ENCODE data around the gene LDLRAD2. TPM values are rescaled to one million over a fixed set of nuclear protein-coding genes. Genes with fewer than 3 reads are reported as not detected.

The LDLRAD2 gene
- total and polyA plus RNA-seq, 2 of the 4 experiments (the other 2 are of a cell fraction) = 0.05 TPM; not detected in 1

- no peak overlapping the region for H3K56ac ChIP-seq (ENCODE audit: extremely low read depth, insufficient read depth, low read length)
- dilution Hi-C loops (cut with HindIII; ENCODE audit: low sequenced_read_pairs, unreplicated experiment) (no loop called here), intact Hi-C loops (cut with micrococcal nuclease) (no loop called here), in situ Hi-C loops (cut with MboI; ENCODE audit: low sequenced_read_pairs) (no loop called here)
- no peak overlapping the region for H4K5ac ChIP-seq (ENCODE audit: low read depth, low read length)
- H2BK20ac ChIP-seq (ENCODE audit: low read depth, low read length) = no peak overlapping the region
- no peak overlapping the region for H2AK5ac ChIP-seq (ENCODE audit: low read depth, low read length)
- no peaks in the 10 kb centered on the region for H3K36me3 ChIP-seq (ENCODE audit: control insufficient read depth, insufficient read depth, low read length)
- H2BK15ac ChIP-seq (ENCODE audit: low read depth, low read length) = no peak overlapping the region
- H4K8ac ChIP-seq (ENCODE audit: low read depth in 2 of 2, low read length in 2 of 2) = no peak overlapping the region
- H3K9me1 ChIP-seq (ENCODE audit: insufficient read depth, low read length) = no peaks in the 10 kb centered on the region
- H3K27ac ChIP-seq (ENCODE audit: insufficient read depth, low read length) = no peak overlapping the region
- no peaks in the 10 kb centered on the region for H4K20me1 ChIP-seq (ENCODE audit: insufficient read depth, low read length)
- H4K91ac ChIP-seq (ENCODE audit: insufficient read depth, low read depth, low read length) = no peak overlapping the region
- no peak overlapping the region for H3K14ac ChIP-seq (replicated peaks; ENCODE audit: low read depth, low read length)
- H3K4me2 ChIP-seq (ENCODE audit: low read depth, low read length) = no peak overlapping the region
- H3K9me3 ChIP-seq (ENCODE audit: control insufficient read depth, insufficient read depth, low read length) = peaks cover 8% of the 10 kb centered on the region
- no peaks in the 10 kb centered on the region for H3K79me1 ChIP-seq (ENCODE audit: low read depth in 1 of 2, low read length in 2 of 2)
- H3K4me1 ChIP-seq (ENCODE audit: control insufficient read depth, insufficient read depth, low read length) = no peaks in the 10 kb centered on the region
- TF ChIP-seq POLR2A (IDR thresholded peaks at IDR 0.05; ENCODE audit: low read depth, low read length) = no peak
- TF ChIP-seq CEBPB (IDR thresholded peaks at IDR 0.05; ENCODE audit: low read depth, low read length) = no peak
- TF ChIP-seq NFE2L2 (IDR thresholded peaks at IDR 0.05; ENCODE audit: low read depth, low read length) = no peak
- no peak for TF ChIP-seq SMC3 (IDR thresholded peaks at IDR 0.05; ENCODE audit: low read depth, low read length)
- TF ChIP-seq RFX5 (IDR thresholded peaks at IDR 0.05; ENCODE audit: low read depth, low read length) = no peak
- no peak for TF ChIP-seq CTCF (conservative IDR thresholded peaks at IDR 0.05; ENCODE audit: low read depth, low read length)
- TF ChIP-seq MXI1 (IDR thresholded peaks at IDR 0.05; ENCODE audit: borderline replicate concordance, low read depth, low read length) = no peak
- no peak for TF ChIP-seq RAD21 (IDR thresholded peaks at IDR 0.05; ENCODE audit: low read length)
- no peak for TF ChIP-seq MAZ (IDR thresholded peaks at IDR 0.05; ENCODE audit: borderline replicate concordance, low read depth, low read length)
- WGBS, 2 experiments (ENCODE audit: extremely low coverage in 2 of 2, insufficient read length in 1 of 2) = no CpG with 5 or more reads among the region's 2 CpGs
- no peaks in the 10 kb centered on the region; the same call in none of the 2 replicates for H3K27me3 ChIP-seq (ENCODE audit: control insufficient read depth, insufficient read depth, low read length)
- H2AK9ac ChIP-seq (replicated peaks; ENCODE audit: low read depth, low read length, poor library complexity) = no peak overlapping the region
- no peak overlapping the region for H2BK120ac ChIP-seq (ENCODE audit: low read depth, low read length)
- BruUV-seq (replicated peaks) = no TSS peak
- no peak overlapping the region for H2BK5ac ChIP-seq (ENCODE audit: low read depth, low read length, poor library complexity, severe bottlenecking)
- H3K23ac ChIP-seq (ENCODE audit: low read depth, low read length) = no peak overlapping the region
- POLR2A ChIA-PET (ENCODE audit: unreplicated experiment) = no interaction called here
- H3K4me3 ChIP-seq (ENCODE audit: insufficient read depth, low read depth, low read length) = no peak overlapping the region
- no peak overlapping the region for H3K4ac ChIP-seq (ENCODE audit: low read depth, low read length)
- no peak overlapping the region for H3K9ac ChIP-seq (ENCODE audit: low read depth, low read length)
- no peak overlapping the region for H2AFZ ChIP-seq (replicated peaks; ENCODE audit: low read length, poor library complexity)
- ATAC-seq (ENCODE audit: low read depth) (no peak), DNase-seq (no peak)
- CTCF ChIA-PET = no interaction called here
- no peak overlapping the region for H3K18ac ChIP-seq (ENCODE audit: low read depth, low read length)
These were observed 19.0 kb upstream of the LDLRAD2 start for GRCh38 chr1:21793104-21793503.

All from IMR-90 (cell line).